Mesenchymal stem cell (in vitro differentiated cells and primary cell): Measurements from ENCODE around the gene GRM7.

Experiments used
- DNase-seq: peaks from one replicate; pipeline ENCODE4 v3.0.0-alpha.2; 2013
- H2AFZ ChIP-seq: one replicate; pipeline ENCODE4 v1.6.1; 2013; ENCODE audit warnings: low read depth, mild to moderate bottlenecking, control low read depth, inconsistent platforms, low read length, moderate library complexity
- H2AK5ac ChIP-seq: 2 replicates; pipeline ENCODE4 v1.6.1; 2013; ENCODE audit warnings: low read length, moderate library complexity, mild to moderate bottlenecking, inconsistent platforms; ENCODE audit not compliant: severe bottlenecking
- H2BK120ac ChIP-seq: one replicate; pipeline ENCODE4 v1.6.1; 2013; ENCODE audit warnings: low read depth, mild to moderate bottlenecking, inconsistent platforms, low read length, moderate library complexity
- H2BK12ac ChIP-seq, 2 experiments: one replicate each; pipeline ENCODE4 v1.6.1; 2013; ENCODE audit warnings: inconsistent platforms in 2 of 2, low read length in 2 of 2, mild to moderate bottlenecking in 2 of 2, moderate library complexity in 2 of 2, control low read depth in 1 of 2
- H2BK15ac ChIP-seq: one replicate; pipeline ENCODE4 v1.6.1; 2013; ENCODE audit warnings: mild to moderate bottlenecking, low read depth, inconsistent platforms; ENCODE audit not compliant: poor library complexity, severe bottlenecking
- H2BK5ac ChIP-seq: 2 replicates; pipeline ENCODE4 v1.6.1; 2013; ENCODE audit warnings: low read depth, mild to moderate bottlenecking, low read length, control low read depth, inconsistent platforms; ENCODE audit not compliant: poor library complexity, severe bottlenecking
- H3K14ac ChIP-seq, 2 experiments: one replicate each; pipeline ENCODE4 v1.6.1; 2013; ENCODE audit warnings: inconsistent platforms in 2 of 2, low read length in 2 of 2, control low read depth in 1 of 2, mild to moderate bottlenecking in 1 of 2, moderate library complexity in 1 of 2
- H3K18ac ChIP-seq, 2 experiments: one replicate each; pipeline ENCODE4 v1.6.1; 2013; ENCODE audit warnings: inconsistent platforms in 2 of 2, low read length in 2 of 2, control low read depth in 1 of 2, low read depth in 1 of 2, mild to moderate bottlenecking in 1 of 2
- H3K23ac ChIP-seq, 2 experiments: one replicate each; pipeline ENCODE4 v1.6.1; 2013; ENCODE audit warnings: inconsistent platforms in 2 of 2, low read length in 2 of 2, mild to moderate bottlenecking in 2 of 2, moderate library complexity in 2 of 2, control low read depth in 1 of 2
- H3K27ac ChIP-seq: 2 replicates; pipeline ENCODE4 v1.5.1; 2013; ENCODE audit warnings: mild to moderate bottlenecking, moderate library complexity, low read length, control low read depth, inconsistent platforms; ENCODE audit not compliant: poor library complexity, severe bottlenecking
- H3K27me3 ChIP-seq, 2 experiments: 2 replicates each; pipeline versions ENCODE4 v1.6.1 to v1.7.0; 2013; ENCODE audit warnings: low read length in 2 of 2, mild to moderate bottlenecking in 2 of 2, moderate library complexity in 2 of 2, control low read depth in 1 of 2, inconsistent platforms in 1 of 2; ENCODE audit not compliant: control insufficient read depth in 1 of 2, insufficient read depth in 1 of 2
- H3K36me3 ChIP-seq, 2 experiments: 2 replicates each; pipeline versions ENCODE4 v1.6.1 to v1.7.0; 2013; ENCODE audit warnings: low read length in 2 of 2, control low read depth in 1 of 2, inconsistent platforms in 1 of 2, low read depth in 1 of 2, mild to moderate bottlenecking in 1 of 2; ENCODE audit not compliant: insufficient read depth in 2 of 2, control insufficient read depth in 1 of 2
- H3K4ac ChIP-seq, 2 experiments: one replicate each; pipeline ENCODE4 v1.6.1; 2013; ENCODE audit warnings: inconsistent platforms in 2 of 2, low read length in 2 of 2, mild to moderate bottlenecking in 2 of 2, moderate library complexity in 2 of 2, control low read depth in 1 of 2, low read depth in 1 of 2
- H3K4me1 ChIP-seq: 2 replicates; pipeline ENCODE4 v1.6.1; 2013; ENCODE audit warnings: low read depth, low read length, control low read depth; ENCODE audit not compliant: control insufficient read depth, insufficient read depth
- H3K4me2 ChIP-seq: 2 replicates; pipeline ENCODE4 v1.6.1; 2013; ENCODE audit warnings: low read length, mild to moderate bottlenecking, inconsistent platforms; ENCODE audit not compliant: poor library complexity, severe bottlenecking
- H3K4me3 ChIP-seq, 2 experiments: 2 replicates each; pipeline versions ENCODE4 v1.5.1 to v1.7.0; 2013; ENCODE audit warnings: low read length in 2 of 2, mild to moderate bottlenecking in 2 of 2, control low read depth in 1 of 2, low read depth in 1 of 2; ENCODE audit not compliant: insufficient read depth in 1 of 2
- H3K79me1 ChIP-seq: replicated peaks from 2 replicates; pipeline ENCODE4 v1.6.1; 2013; ENCODE audit warnings: mild to moderate bottlenecking, control low read depth, low read length, inconsistent platforms; ENCODE audit not compliant: poor library complexity, severe bottlenecking
- H3K9ac ChIP-seq: 2 replicates; pipeline ENCODE4 v1.7.0; 2013; ENCODE audit warnings: mild to moderate bottlenecking, low read length, moderate library complexity
- H3K9me3 ChIP-seq: 2 replicates; pipeline ENCODE4 v1.7.0; 2013; ENCODE audit warnings: mild to moderate bottlenecking, low read length; ENCODE audit not compliant: control insufficient read depth
- H4K8ac ChIP-seq: one replicate; pipeline ENCODE4 v1.6.1; 2013; ENCODE audit warnings: inconsistent platforms, mild to moderate bottlenecking, low read length, moderate library complexity
- H4K91ac ChIP-seq: one replicate; pipeline ENCODE4 v1.6.1; 2013; ENCODE audit warnings: mild to moderate bottlenecking, low read length, inconsistent platforms
- WGBS: methylation state at CpG from one replicate; pipeline ENCODE4 v1.1.7; 2013; ENCODE audit warnings: mixed read lengths; 5-methylcytosine and 5-hydroxymethylcytosine counted together

Gene GRM7

GRCh38 chr3:7211740-7212139, 350.8 kb downstream of the GRM7 start:
- Histone ChIP-seq H4K8ac (no peak overlapping the region), H3K14ac (no peak overlapping the region), H3K4me3 (no peak overlapping the region), H2BK120ac (no peak overlapping the region), H3K9ac (no peak overlapping the region), H2AK5ac (no peak overlapping the region), H3K4ac (no peak overlapping the region), H3K18ac (no peak overlapping the region), H3K4me1 (no peaks in the 10 kb centered on the region), H3K4me2 (no peak overlapping the region), H3K36me3 (no peaks in the 10 kb centered on the region), H2AFZ (no peak overlapping the region), H3K27ac (no peak overlapping the region), H3K9me3 (no peaks in the 10 kb centered on the region), H2BK12ac (no peak overlapping the region), H2BK5ac (no peak overlapping the region), H3K23ac (no peak overlapping the region), H3K27me3 (no peaks in the 10 kb centered on the region), H4K91ac (no peak overlapping the region), H2BK15ac (no peak overlapping the region), H3K79me1 (no peaks in the 10 kb centered on the region)
- DNase-seq: no peak
- 83% methylated on average over 5 of the region's 5 CpGs for WGBS

- Histone ChIP-seq H2BK120ac (no peak overlapping the region), H3K9me3 (no peaks in the 10 kb centered on the region), H3K4me1 (no peaks in the 10 kb centered on the region), H3K36me3 (no peaks in the 10 kb centered on the region), H4K8ac (no peak overlapping the region), H3K23ac (no peak overlapping the region), H3K27ac (no peak overlapping the region), H3K79me1 (no peaks in the 10 kb centered on the region), H2BK12ac (no peak overlapping the region), H4K91ac (no peak overlapping the region), H3K27me3 (no peaks in the 10 kb centered on the region), H2BK5ac (no peak overlapping the region), H2AFZ (no peak overlapping the region), H3K14ac (no peak overlapping the region), H3K4me3 (no peak overlapping the region), H2BK15ac (no peak overlapping the region), H3K4ac (no peak overlapping the region), H3K9ac (no peak overlapping the region), H3K18ac (no peak overlapping the region), H2AK5ac (no peak overlapping the region), H3K4me2 (no peak overlapping the region)
- no peak for DNase-seq
- WGBS: 100% methylated on average over 1 of the region's 3 CpGs
Observed at GRCh38 chr3:7215706-7216105, 354.8 kb downstream of the GRM7 start.

- Histone ChIP-seq H3K36me3 (no peaks in the 10 kb centered on the region), H3K23ac (no peak overlapping the region), H3K79me1 (no peaks in the 10 kb centered on the region), H2BK12ac (no peak overlapping the region), H2AFZ (no peak overlapping the region), H3K9ac (no peak overlapping the region), H3K18ac (no peak overlapping the region), H3K4ac (no peak overlapping the region), H3K4me3 (no peak overlapping the region), H2BK15ac (no peak overlapping the region), H3K4me1 (no peaks in the 10 kb centered on the region), H4K8ac (no peak overlapping the region), H3K9me3 (peaks cover under 1% of the 10 kb centered on the region), H3K14ac (no peak overlapping the region), H2BK5ac (no peak overlapping the region), H4K91ac (no peak overlapping the region), H3K4me2 (no peak overlapping the region), H3K27me3 (no peaks in the 10 kb centered on the region), H2BK120ac (no peak overlapping the region), H3K27ac (no peak overlapping the region), H2AK5ac (no peak overlapping the region)
- WGBS: 96% methylated on average over 3 of the region's 4 CpGs
- DNase-seq: no peak
Observed at GRCh38 chr3:7226393-7226792, 365.5 kb downstream of the GRM7 start.

GRCh38 chr3:7238565-7239295, 377.8 kb downstream of the GRM7 start:
- Histone ChIP-seq H3K23ac (no peak overlapping the region), H3K9me3 (no peaks in the 10 kb centered on the region), H3K4me2 (no peak overlapping the region), H3K36me3 (no peaks in the 10 kb centered on the region), H2AK5ac (no peak overlapping the region), H2BK5ac (no peak overlapping the region), H2AFZ (no peak overlapping the region), H3K4me1 (no peaks in the 10 kb centered on the region), H3K4ac (no peak overlapping the region), H3K14ac (no peak overlapping the region), H3K18ac (no peak overlapping the region), H3K79me1 (no peaks in the 10 kb centered on the region), H2BK12ac (no peak overlapping the region), H4K91ac (no peak overlapping the region), H3K4me3 (no peak overlapping the region), H2BK15ac (no peak overlapping the region), H4K8ac (no peak overlapping the region), H3K27me3 (no peaks in the 10 kb centered on the region), H3K27ac (no peak overlapping the region), H3K9ac (no peak overlapping the region), H2BK120ac (no peak overlapping the region)
- WGBS: 100% methylated on average over 1 of the region's 1 CpG
- DNase-seq: peak; percentile 51
